Liver (tissue), 9 donors: ENCODE results near the gene R3HDM1. TPM values are rescaled to one million over a fixed set of nuclear protein-coding genes. Genes with fewer than 3 reads are reported as not detected.

Experiments
- DNase-seq: peaks from one replicate; pipeline ENCODE4 v3.0.0-alpha.2; 2017; ENCODE audit warnings: low spot score
- H3K27ac ChIP-seq, 2 donors: one replicate each; pipeline ENCODE4 v1.7.0; 2013; ENCODE audit warnings: inconsistent platforms in 2 of 2, low read length in 2 of 2, control low read depth in 1 of 2, low read depth in 1 of 2, mild to moderate bottlenecking in 1 of 2
- H3K27me3 ChIP-seq, 4 donors: one replicate each; pipeline versions ENCODE4 v1.6.1 to v1.7.0; 2013; ENCODE audit warnings: low read length in 3 of 4, inconsistent platforms in 1 of 4, mild to moderate bottlenecking in 1 of 4, moderate library complexity in 1 of 4; ENCODE audit not compliant: control insufficient read depth in 4 of 4, insufficient read depth in 4 of 4
- H3K36me3 ChIP-seq, 4 donors: one replicate each; pipeline versions ENCODE4 v1.6.1 to v1.7.0; 2013; ENCODE audit warnings: low read length in 3 of 4, mild to moderate bottlenecking in 3 of 4, low read depth in 1 of 4, moderate library complexity in 1 of 4; ENCODE audit not compliant: control insufficient read depth in 4 of 4, insufficient read depth in 3 of 4
- H3K4me1 ChIP-seq, 4 donors: one replicate each; pipeline versions ENCODE4 v1.6.1 to v1.7.0; 2013; ENCODE audit warnings: low read length in 3 of 4, mild to moderate bottlenecking in 3 of 4, moderate library complexity in 1 of 4; ENCODE audit not compliant: control insufficient read depth in 4 of 4, insufficient read depth in 4 of 4
- H3K4me3 ChIP-seq, 3 donors: one replicate each; pipeline versions ENCODE4 v1.6.1 to v1.7.0; 2013; ENCODE audit warnings: low read length in 3 of 3, control low read depth in 1 of 3, low read depth in 1 of 3, mild to moderate bottlenecking in 1 of 3
- H3K9ac ChIP-seq, 2 donors: one replicate each; pipeline ENCODE4 v1.7.0; 2013; ENCODE audit warnings: low read length in 2 of 2, mild to moderate bottlenecking in 2 of 2, moderate library complexity in 2 of 2, control low read depth in 1 of 2, low read depth in 1 of 2
- H3K9me3 ChIP-seq, 4 donors: one replicate each; pipeline versions ENCODE4 v1.6.1 to v1.7.0; 2013; ENCODE audit warnings: low read length in 3 of 4; ENCODE audit not compliant: control insufficient read depth in 4 of 4
- EGR1 ChIP-seq, 2 donors: IDR thresholded peaks; 2 replicates each; pipeline ENCODE4 v1.6.1; 2016 to 2018; ENCODE audit warnings: antibody characterized with exemption in 2 of 2, low read depth in 2 of 2
- FOXA2 ChIP-seq: IDR thresholded peaks from 2 replicates; pipeline ENCODE4 v1.6.1; 2016; ENCODE audit warnings: antibody characterized with exemption
- GABPA ChIP-seq, 2 donors: IDR thresholded peaks in 1 of 2; conservative IDR thresholded peaks in 1 of 2; 2 replicates each; pipeline ENCODE4 v1.6.1; 2016; ENCODE audit warnings: antibody characterized with exemption in 2 of 2, mild to moderate bottlenecking in 1 of 2, moderate library complexity in 1 of 2
- HNF4A ChIP-seq, 2 donors: conservative IDR thresholded peaks; 2 replicates each; pipeline ENCODE4 v1.6.1; 2016; ENCODE audit warnings: antibody characterized with exemption in 2 of 2, mild to moderate bottlenecking in 2 of 2
- HNF4G ChIP-seq: IDR thresholded peaks from 2 replicates; pipeline ENCODE4 v1.6.1; 2016; ENCODE audit warnings: antibody characterized with exemption
- JUND ChIP-seq, 2 donors: IDR thresholded peaks; 2 replicates each; pipeline ENCODE4 v1.6.1; 2016; ENCODE audit warnings: antibody characterized with exemption in 2 of 2
- NR2F2 ChIP-seq: IDR thresholded peaks from 2 replicates; pipeline ENCODE4 v1.6.1; 2016; ENCODE audit warnings: antibody characterized with exemption
- RAD21 ChIP-seq, 2 donors: IDR thresholded peaks; 2 replicates each; pipeline ENCODE4 v1.6.1; 2016; ENCODE audit warnings: antibody characterized with exemption in 2 of 2, mild to moderate bottlenecking in 2 of 2
- RXRA ChIP-seq, 2 donors: IDR thresholded peaks; 2 replicates each; pipeline ENCODE4 v1.6.1; 2017 to 2018; ENCODE audit warnings: antibody characterized with exemption in 2 of 2, mild to moderate bottlenecking in 1 of 2
- TAF1 ChIP-seq: conservative IDR thresholded peaks from 2 replicates; pipeline ENCODE4 v1.6.1; 2016; ENCODE audit warnings: antibody characterized with exemption, mild to moderate bottlenecking
- YY1 ChIP-seq: IDR thresholded peaks from 2 replicates; pipeline ENCODE4 v1.6.1; 2016; ENCODE audit warnings: antibody characterized with exemption, mild to moderate bottlenecking
- ZBTB33 ChIP-seq: IDR thresholded peaks from 2 replicates; pipeline ENCODE4 v1.6.1; 2016; ENCODE audit warnings: antibody characterized with exemption
- whole genome bisulfite sequencing: extraction: QIAGEN DNeasy Blood & Tissue Kit; methylation state at CpG from one replicate; pipeline ENCODE4 v1.1.7; 2013; 5-methylcytosine and 5-hydroxymethylcytosine counted together
- polyA plus RNA-seq, 2 donors: library from polyadenylated mRNA; stranded (reverse) in 1 of 2; unstranded in 1 of 2; fragments of 200-250 nt in 1 of 2; fragments of >200 nt in 1 of 2; fragmentation: Nextera tagmentation in 1 of 2; extraction: Ambion mirVana in 1 of 2; gene quantifications; one replicate each; pipeline versions ENCODE4 v1.2.1 to v1.2.3, GENCODE V29; 2013 to 2015
- total RNA-seq, 2 donors: library from RNA; depleted of rRNA; stranded (reverse); fragments of >200 nt; gene quantifications; one replicate each; pipeline ENCODE4 v1.2.3, GENCODE V29; 2014
- TF ChIP-seq, protein P1 (sequence below): IDR thresholded peaks from 2 replicates; pipeline ENCODE4 v1.6.1; 2016; ENCODE audit warnings: antibody characterized with exemption
- TF ChIP-seq, protein P2 (sequence below): IDR thresholded peaks from 2 replicates; pipeline ENCODE4 v1.6.1; 2016; ENCODE audit warnings: antibody characterized with exemption, mild to moderate bottlenecking
- TF ChIP-seq, protein P3 (sequence below): IDR thresholded peaks from 2 replicates; pipeline ENCODE4 v1.6.1; 2016; ENCODE audit warnings: antibody characterized with exemption
- donor health status: healthy.
- donor health status: healthy.
- donor health status: healthy.
- donor health status: healthy.
- donor health status: healthy.

The R3HDM1 gene
- total and polyA plus RNA-seq, 4 donors: 6.0 to 10.0 (median 8.8) TPM

- 98% methylated on average over 1 of the region's 1 CpG for WGBS
- Histone ChIP-seq H3K4me3 (no peak overlapping the region), H3K9ac (no peak overlapping the region), H3K27ac (no peak overlapping the region), H3K36me3 (peaks cover 0 to 2% (median 0%) of the 10 kb centered on the region in 4 donors), H3K27me3 (no peaks in the 10 kb centered on the region), H3K4me1 (peaks cover 0 to 7% (median 3%) of the 10 kb centered on the region in 4 donors), H3K9me3 (no peaks in the 10 kb centered on the region)
- DNase-seq: no peak
- TF ChIP-seq HNF4G (no peak), EGR1 (IDR thresholded peaks at IDR 0.05; ENCODE audit: low read depth in 2 of 2) (no peak)
These were observed 5.5 kb upstream of the R3HDM1 start for GRCh38 chr2:135525786-135526185.

DNA sequence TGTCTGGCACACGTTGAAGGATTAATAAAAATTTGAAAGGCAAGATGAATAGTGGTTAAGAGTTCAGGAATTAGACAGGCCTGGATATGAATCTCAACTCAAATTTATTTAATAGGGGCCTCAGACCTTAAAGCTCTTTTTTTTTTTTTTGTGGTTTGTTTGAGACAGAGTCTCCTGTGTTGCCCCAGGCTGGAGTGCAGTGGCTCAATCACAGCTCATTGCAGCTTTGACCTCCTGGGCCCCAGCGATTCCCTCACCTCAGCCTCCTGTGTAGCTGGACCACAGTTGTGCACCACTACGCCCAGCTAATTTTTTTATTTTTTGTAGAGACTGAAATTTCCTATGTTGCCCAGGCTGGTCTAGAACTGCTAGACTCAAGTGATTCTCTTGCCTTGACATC is 3.3 kb upstream of the R3HDM1 start:
- 94% methylated on average over 3 of the region's 3 CpGs for WGBS
- H3K9ac ChIP-seq: no peak overlapping the region
- peaks cover 2 to 14% (median 9%) of the 10 kb centered on the region in 4 donors for H3K4me1 ChIP-seq
- no peak overlapping the region for H3K27ac ChIP-seq
- no peaks in the 10 kb centered on the region for H3K9me3 ChIP-seq
- H3K27me3 ChIP-seq: no peaks in the 10 kb centered on the region
- H3K36me3 ChIP-seq: no peaks in the 10 kb centered on the region
- TF ChIP-seq FOXA2 (no peak), YY1 (no peak), HNF4A (conservative IDR thresholded peaks at IDR 0.05) (no peak)
- TF ChIP-seq, protein P1, sequence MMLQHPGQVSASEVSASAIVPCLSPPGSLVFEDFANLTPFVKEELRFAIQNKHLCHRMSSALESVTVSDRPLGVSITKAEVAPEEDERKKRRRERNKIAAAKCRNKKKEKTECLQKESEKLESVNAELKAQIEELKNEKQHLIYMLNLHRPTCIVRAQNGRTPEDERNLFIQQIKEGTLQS: no peak
- no peak for DNase-seq
- no peak overlapping the region for H3K4me3 ChIP-seq

- WGBS: under 1% methylated on average over 46 of the region's 46 CpGs
- H3K4me3 ChIP-seq: peak within 1 kb of the TSS; percentile 89 to 100 (median 98)
- H3K4me1 ChIP-seq: peaks cover 2 to 14% (median 9%) of the 10 kb centered on the region in 4 donors
- peak; percentile 85 for DNase-seq
- peak within 1 kb of the TSS; percentile 95 to 98 for H3K27ac ChIP-seq
- H3K36me3 ChIP-seq: no peaks in the 10 kb centered on the region
- TF ChIP-seq NR2F2 (peak; percentile 7), EGR1 (IDR thresholded peaks at IDR 0.05; ENCODE audit: low read depth in 2 of 2) (peak in 1 of 2 donors; percentile 12), RAD21 (IDR thresholded peaks at IDR 0.05) (no peak), YY1 (peak; percentile 98), GABPA (IDR thresholded peaks at IDR 0.05 in 1 of 2, conservative IDR thresholded peaks at IDR 0.05 in 1 of 2) (peak; percentile 82 to 91), JUND (IDR thresholded peaks at IDR 0.05) (peak in 1 of 2 donors; percentile 49), HNF4A (conservative IDR thresholded peaks at IDR 0.05) (no peak), TAF1 (peak; percentile 53), HNF4G (no peak), ZBTB33 (peak; percentile 98), RXRA (IDR thresholded peaks at IDR 0.05) (peak in 1 of 2 donors; percentile 39)
- TF ChIP-seq, protein P2, sequence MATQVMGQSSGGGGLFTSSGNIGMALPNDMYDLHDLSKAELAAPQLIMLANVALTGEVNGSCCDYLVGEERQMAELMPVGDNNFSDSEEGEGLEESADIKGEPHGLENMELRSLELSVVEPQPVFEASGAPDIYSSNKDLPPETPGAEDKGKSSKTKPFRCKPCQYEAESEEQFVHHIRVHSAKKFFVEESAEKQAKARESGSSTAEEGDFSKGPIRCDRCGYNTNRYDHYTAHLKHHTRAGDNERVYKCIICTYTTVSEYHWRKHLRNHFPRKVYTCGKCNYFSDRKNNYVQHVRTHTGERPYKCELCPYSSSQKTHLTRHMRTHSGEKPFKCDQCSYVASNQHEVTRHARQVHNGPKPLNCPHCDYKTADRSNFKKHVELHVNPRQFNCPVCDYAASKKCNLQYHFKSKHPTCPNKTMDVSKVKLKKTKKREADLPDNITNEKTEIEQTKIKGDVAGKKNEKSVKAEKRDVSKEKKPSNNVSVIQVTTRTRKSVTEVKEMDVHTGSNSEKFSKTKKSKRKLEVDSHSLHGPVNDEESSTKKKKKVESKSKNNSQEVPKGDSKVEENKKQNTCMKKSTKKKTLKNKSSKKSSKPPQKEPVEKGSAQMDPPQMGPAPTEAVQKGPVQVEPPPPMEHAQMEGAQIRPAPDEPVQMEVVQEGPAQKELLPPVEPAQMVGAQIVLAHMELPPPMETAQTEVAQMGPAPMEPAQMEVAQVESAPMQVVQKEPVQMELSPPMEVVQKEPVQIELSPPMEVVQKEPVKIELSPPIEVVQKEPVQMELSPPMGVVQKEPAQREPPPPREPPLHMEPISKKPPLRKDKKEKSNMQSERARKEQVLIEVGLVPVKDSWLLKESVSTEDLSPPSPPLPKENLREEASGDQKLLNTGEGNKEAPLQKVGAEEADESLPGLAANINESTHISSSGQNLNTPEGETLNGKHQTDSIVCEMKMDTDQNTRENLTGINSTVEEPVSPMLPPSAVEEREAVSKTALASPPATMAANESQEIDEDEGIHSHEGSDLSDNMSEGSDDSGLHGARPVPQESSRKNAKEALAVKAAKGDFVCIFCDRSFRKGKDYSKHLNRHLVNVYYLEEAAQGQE: no peak
- TF ChIP-seq, protein P3, sequence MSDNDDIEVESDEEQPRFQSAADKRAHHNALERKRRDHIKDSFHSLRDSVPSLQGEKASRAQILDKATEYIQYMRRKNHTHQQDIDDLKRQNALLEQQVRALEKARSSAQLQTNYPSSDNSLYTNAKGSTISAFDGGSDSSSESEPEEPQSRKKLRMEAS: peak; percentile 55
- no peaks in the 10 kb centered on the region for H3K27me3 ChIP-seq
- H3K9ac ChIP-seq: peak within 1 kb of the TSS; percentile 92 to 99
- no peaks in the 10 kb centered on the region for H3K9me3 ChIP-seq
These were observed 712 bp upstream of the R3HDM1 start, which contains the start of gene ZRANB3 for GRCh38 chr2:135530313-135531230. ZRANB3 (minus strand) TSS chr2:135531218.
